Natural killer cell (primary cell): ENCODE results near the gene CENPX. TPM values are rescaled to one million over a fixed set of nuclear protein-coding genes. Genes with fewer than 3 reads are reported as not detected.
A peak's percentile ranks its signal among the peaks of the same experiment; 100 is the strongest.

ENCODE experiments used
- ATAC-seq, 3 donors: fragments of 150-1000 bp in 2 of 3; fragments of 200-7000 bp in 1 of 3; cut with Tn5 transposase; 1 replicate in 1 of 3; 2 replicates in 2 of 3; pipeline ENCODE4 v1.10.0; 2021; ENCODE audit warnings: mild to moderate bottlenecking in 2 of 3, moderate library complexity in 2 of 3
- DNase-seq, 2 donors: peaks; one replicate each; pipeline versions ENCODE4 v3.0.0 to v3.0.0-alpha.2; 2013 to 2021; ENCODE audit warnings: mixed read lengths in 1 of 2
- H3K27ac ChIP-seq: one replicate; pipeline ENCODE4 v1.5.1; 2013; ENCODE audit warnings: mild to moderate bottlenecking, low read length
- H3K27me3 ChIP-seq: one replicate; pipeline ENCODE4 v1.6.1; 2013; ENCODE audit warnings: low read length; ENCODE audit not compliant: control insufficient read depth, insufficient read depth
- H3K36me3 ChIP-seq: one replicate; pipeline ENCODE4 v1.6.1; 2013; ENCODE audit warnings: low read length; ENCODE audit not compliant: control insufficient read depth, insufficient read depth
- H3K4me1 ChIP-seq: one replicate; pipeline ENCODE4 v1.6.1; 2013; ENCODE audit warnings: low read length; ENCODE audit not compliant: control insufficient read depth, insufficient read depth
- H3K4me3 ChIP-seq: one replicate; pipeline ENCODE4 v1.5.1; 2013; ENCODE audit warnings: low read length
- H3K9me3 ChIP-seq: one replicate; pipeline ENCODE4 v1.6.1; 2013; ENCODE audit warnings: low read length; ENCODE audit not compliant: control insufficient read depth, insufficient read depth
- H3K27ac Mint-ChIP-seq, 2 donors: one replicate each; pipeline ENCODE4 v1.8.0; 2022; ENCODE audit warnings: mild to moderate bottlenecking in 2 of 2, mixed read lengths in 2 of 2, moderate library complexity in 1 of 2
- H3K27me3 Mint-ChIP-seq, 2 donors: one replicate each; pipeline ENCODE4 v1.8.0; 2022; ENCODE audit warnings: low read depth in 2 of 2, mixed read lengths in 2 of 2
- H3K36me3 Mint-ChIP-seq: one replicate; pipeline ENCODE4 v1.8.0; 2022; ENCODE audit warnings: mixed read lengths
- H3K4me1 Mint-ChIP-seq, 2 donors: one replicate each; pipeline ENCODE4 v1.8.0; 2022; ENCODE audit warnings: mixed read lengths in 2 of 2
- H3K4me3 Mint-ChIP-seq: one replicate; pipeline ENCODE4 v1.8.0; 2022; ENCODE audit warnings: mild to moderate bottlenecking, moderate library complexity, mixed read lengths
- H3K9me3 Mint-ChIP-seq, 2 donors: one replicate each; pipeline ENCODE4 v1.8.0; 2022; ENCODE audit warnings: mixed read lengths in 2 of 2
- CTCF ChIP-seq: fragments of 200-600 bp; IDR thresholded peaks from one replicate; pipeline ENCODE4 v1.8.0; 2022; ENCODE audit warnings: antibody characterized with exemption
- WGBS: methylation state at CpG from one replicate; pipeline ENCODE4 v1.1.7; 2013; ENCODE audit warnings: missing lambda C conversion rate; ENCODE audit not compliant: insufficient coverage; 5-methylcytosine and 5-hydroxymethylcytosine counted together
- intact Hi-C: fragments of 100-400 bp; cut with micrococcal nuclease; formaldehyde crosslinking; loops from one replicate; pipeline ENCODE4 v1.14.2; 2022
- total RNA-seq, 4 donors: library from RNA; stranded (reverse); fragments of 120-200 nt in 1 of 4; gene quantifications; one replicate each; pipeline versions ENCODE4 v1.2.3 to v1.2.4, GENCODE V29; 2013 to 2022

Gene CENPX
- total RNA-seq, 3 donors from 2014 or later (not counting 1 experiment from before 2014, with no cell fraction given) = 22.8 to 29.6 (median 27.0) TPM

GRCh38 chr17:82031885-82032627 is 9.4 kb upstream of the CENPX start:
- H3K27ac Mint-ChIP-seq = no peak overlapping the region
- H3K36me3 Mint-ChIP-seq = no peaks in the 10 kb centered on the region
- H3K4me1 Mint-ChIP-seq = peaks cover 0 to 23% of the 10 kb centered on the region in 2 donors
- Histone ChIP-seq H3K4me3 (no peak overlapping the region), H3K4me1 (peaks cover 37% of the 10 kb centered on the region), H3K27me3 (peaks cover 6% of the 10 kb centered on the region), H3K9me3 (no peaks in the 10 kb centered on the region), H3K36me3 (no peaks in the 10 kb centered on the region), H3K27ac (no peak overlapping the region)
- intact Hi-C loops = no loop called here
- peaks cover 0 to 6% of the 10 kb centered on the region in 2 donors for H3K27me3 Mint-ChIP-seq
- ATAC-seq (no peak), DNase-seq (peak in 1 of 2 donors; percentile 52)
- WGBS = 13% methylated on average over 59 of the region's 59 CpGs
- H3K4me3 Mint-ChIP-seq = peak overlapping the region; percentile 52
- TF ChIP-seq CTCF = no peak
- no peaks in the 10 kb centered on the region for H3K9me3 Mint-ChIP-seq

- peak; percentile 4 to 20 (median 6) for ATAC-seq
- no peaks in the 10 kb centered on the region for H3K36me3 ChIP-seq
- H3K27ac Mint-ChIP-seq = peak within 1 kb of the TSS in 1 of 2 donors; percentile 58
- peaks cover 0 to 23% of the 10 kb centered on the region in 2 donors for H3K4me1 Mint-ChIP-seq
- H3K9me3 Mint-ChIP-seq = no peaks in the 10 kb centered on the region
- intact Hi-C loops = no loop called here
- no peaks in the 10 kb centered on the region for H3K36me3 Mint-ChIP-seq
- peak in 1 of 2 donors; percentile 43 for DNase-seq
- peak within 1 kb of the TSS; percentile 30 for H3K4me3 ChIP-seq
- no peaks in the 10 kb centered on the region for H3K9me3 ChIP-seq
- H3K4me3 Mint-ChIP-seq = peak within 1 kb of the TSS; percentile 93
- H3K27me3 Mint-ChIP-seq = peaks cover 0 to 6% of the 10 kb centered on the region in 2 donors
- under 1% methylated on average over 96 of the region's 96 CpGs for WGBS
- H3K27ac ChIP-seq = no peak within 1 kb of the TSS
- H3K4me1 ChIP-seq = peaks cover 31% of the 10 kb centered on the region
- TF ChIP-seq CTCF = no peak
- peaks cover 6% of the 10 kb centered on the region for H3K27me3 ChIP-seq
Measured at GRCh38 chr17:82031303-82031884, 8.7 kb upstream of the CENPX start, which contains the start of gene RAC3. RAC3 (plus strand) TSS chr17:82031678; CDS start chr17:82031762, 84 bp downstream.

- Histone ChIP-seq H3K36me3 (no peaks in the 10 kb centered on the region), H3K27ac (no peak overlapping the region), H3K9me3 (no peaks in the 10 kb centered on the region), H3K27me3 (peaks cover 6% of the 10 kb centered on the region), H3K4me1 (peaks cover 24% of the 10 kb centered on the region), H3K4me3 (peak overlapping the region; percentile 30)
- intact Hi-C loops = loop anchor here (1.0 kb wide), 1 partner anchor 124 kb away; no protein-coding TSS in a partner anchor
- Mint-ChIP-seq H3K4me3 (peak overlapping the region; percentile 93), H3K36me3 (no peaks in the 10 kb centered on the region), H3K9me3 (no peaks in the 10 kb centered on the region), H3K4me1 (peaks cover 0 to 18% of the 10 kb centered on the region in 2 donors), H3K27ac (peak overlapping the region in 1 of 2 donors; percentile 58), H3K27me3 (peaks cover 0 to 6% of the 10 kb centered on the region in 2 donors)
- DNase-seq = peak; percentile 75 to 92
- ATAC-seq = peak; percentile 88 to 93 (median 92)
- WGBS = 1% methylated on average over 94 of the region's 94 CpGs
- peak; percentile 98 for TF ChIP-seq CTCF
Measured at GRCh38 chr17:82030470-82031302, 8.0 kb upstream of the CENPX start.
